Activated CD4-positive, alpha-beta T cell treated with anti-CD3 and anti-CD28 coated beads, Interleukin-2, Interleukin-4, amounts not matched to agents 100 ng/mL and 50 ng/mL, durations not matched to agents 16 hours and 8 hours (primary cell): ENCODE data around the gene EFCAB13.

Experiments used
- DNase-seq: peaks from one replicate; pipeline ENCODE4 v3.0.0-alpha.2; 2020; ENCODE audit warnings: low spot score

The EFCAB13 gene

GRCh38 chr17:47292206-47292605, 31.5 kb upstream of the EFCAB13 start:
- DNase-seq, result no peak

GRCh38 chr17:47295037-47295873, 28.5 kb upstream of the EFCAB13 start:
- no peak for DNase-seq

GRCh38 chr17:47295874-47296255, 27.9 kb upstream of the EFCAB13 start:
- DNase-seq, result no peak

GRCh38 chr17:47297661-47298400, 25.9 kb upstream of the EFCAB13 start:
- no peak for DNase-seq

- no peak for DNase-seq
Measured at GRCh38 chr17:47298712-47299111, 25.0 kb upstream of the EFCAB13 start.

GRCh38 chr17:47299239-47299910, 24.4 kb upstream of the EFCAB13 start:
- no peak for DNase-seq

- DNase-seq, result no peak
Measured at GRCh38 chr17:47300718-47301117, 23.0 kb upstream of the EFCAB13 start.

- DNase-seq, result peak; percentile 78
Measured at GRCh38 chr17:47301161-47301560, 22.6 kb upstream of the EFCAB13 start.

GRCh38 chr17:47301831-47302230, 21.9 kb upstream of the EFCAB13 start:
- DNase-seq, result peak; percentile 24

- DNase-seq, result no peak
Measured at GRCh38 chr17:47304186-47304585, 19.6 kb upstream of the EFCAB13 start.

- no peak for DNase-seq
Measured at GRCh38 chr17:47305302-47305923, 18.3 kb upstream of the EFCAB13 start.

GRCh38 chr17:47310186-47310733, 13.5 kb upstream of the EFCAB13 start:
- DNase-seq, result no peak

GRCh38 chr17:47311420-47311819, 12.3 kb upstream of the EFCAB13 start:
- DNase-seq, result no peak

GRCh38 chr17:47315451-47316266, 8.1 kb upstream of the EFCAB13 start:
- peak; percentile 66 for DNase-seq

GRCh38 chr17:47316311-47316710, 7.4 kb upstream of the EFCAB13 start:
- no peak for DNase-seq

GRCh38 chr17:47317119-47317518, 6.6 kb upstream of the EFCAB13 start:
- no peak for DNase-seq

- DNase-seq, result no peak
Measured at GRCh38 chr17:47318197-47318918, 5.4 kb upstream of the EFCAB13 start.

GRCh38 chr17:47320879-47321502, 2.8 kb upstream of the EFCAB13 start:
- no peak for DNase-seq

GRCh38 chr17:47324224-47325020, 667 bp downstream of the EFCAB13 start:
- peak; percentile 25 for DNase-seq
